K562 (cell line): ENCODE results near the gene PTPRG. TPM values are rescaled to one million over a fixed set of nuclear protein-coding genes. Genes with fewer than 3 reads are reported as not detected.
A peak's percentile ranks its signal among the peaks of the same experiment; 100 is the strongest.

Experiments
- ATAC-seq: fragments of 200-7000 bp; cut with Tn5 transposase; 3 replicates; pipeline ENCODE4 v1.9.1; 2020; ENCODE audit warnings: moderate library complexity
- BruUV-seq: library from RNA; stranded (reverse); fragments of 400-500 nt; replicated peaks from 2 replicates; lab custom pipeline; 2021; lab: Mats Ljungman, UMichigan
- CTCF ChIA-PET: fragments of 300-600 bp; formaldehyde crosslinking; extraction: SDS; loops from one replicate; lab custom pipeline; 2021; ENCODE audit warnings: low intra/inter-chr PET ratio; lab: Yijun Ruan, JAX
- POLR2A ChIA-PET: fragments of 300-600, 350-650 bp; sonication (Branson Sonifier 250); formaldehyde crosslinking; extraction: SDS; loops from one replicate; lab custom pipeline; 2021; ENCODE audit warnings: antibody characterized with exemption, inconsistent platforms; lab: Yijun Ruan, JAX
- DNase-seq, 4 experiments: peaks; one replicate each; pipeline versions ENCODE4 v3.0.0 to v3.0.0-alpha.2; 2011 to 2018; ENCODE audit warnings: low spot score in 3 of 4, mixed read lengths in 3 of 4; ENCODE audit errors: extremely low read depth in 1 of 4
- FAIRE-seq: peaks from 2 replicates; lab custom pipeline; 2011; peaks lifted over from hg19 to GRCh38; lab: Jason Lieb, UNC
- H2AFZ ChIP-seq: 2 replicates; pipeline ENCODE4 v1.6.0; 2011; ENCODE audit warnings: low read depth, low read length, control low read depth, inconsistent platforms
- H3K27ac ChIP-seq: fragments of 200-600 bp; 3 replicates; pipeline ENCODE4 v1.8.0; 2011; ENCODE audit warnings: low read depth, mild to moderate bottlenecking, control low read depth, inconsistent platforms, low read length, moderate library complexity, mixed read lengths; ENCODE audit errors: extremely low read depth
- H3K27me3 ChIP-seq, 2 experiments: fragments of 300-600 bp in 1 of 2; 2 replicates in 1 of 2; 3 replicates in 1 of 2; pipeline versions ENCODE4 v1.6.0 to v1.8.0; 2011; ENCODE audit warnings: inconsistent platforms in 2 of 2, low read length in 2 of 2, mild to moderate bottlenecking in 1 of 2, mixed read lengths in 1 of 2, moderate library complexity in 1 of 2; ENCODE audit not compliant: control insufficient read depth in 2 of 2, insufficient read depth in 2 of 2
- H3K36me3 ChIP-seq: fragments of 300-600 bp; 3 replicates; pipeline ENCODE4 v1.8.0; 2011; ENCODE audit warnings: mild to moderate bottlenecking, low read length, inconsistent platforms; ENCODE audit not compliant: control insufficient read depth, insufficient read depth
- H3K4me1 ChIP-seq, 2 experiments: fragments of 200-600 bp in 1 of 2; replicated peaks in 1 of 2; 2 replicates in 1 of 2; 3 replicates in 1 of 2; pipeline versions ENCODE4 v1.5.1 to v1.8.0; 2011; ENCODE audit warnings: inconsistent platforms in 2 of 2, low read length in 2 of 2, mild to moderate bottlenecking in 1 of 2, mixed read lengths in 1 of 2, moderate library complexity in 1 of 2; ENCODE audit not compliant: control insufficient read depth in 2 of 2, insufficient read depth in 2 of 2
- H3K4me2 ChIP-seq: 2 replicates; pipeline ENCODE4 v1.6.1; 2011; ENCODE audit warnings: low read length, control low read depth, inconsistent platforms, mixed read lengths; ENCODE audit not compliant: insufficient read depth
- H3K4me3 ChIP-seq: fragments of 200-600 bp; sonication (generic), shearing (Covaris generic); 2 replicates; pipeline ENCODE4 v1.5.1; 2016; ENCODE audit warnings: control low read depth, inconsistent platforms
- H3K79me2 ChIP-seq: fragments of 200-600 bp; 3 replicates; pipeline ENCODE4 v1.8.0; 2011; ENCODE audit warnings: low read length, inconsistent platforms; ENCODE audit not compliant: control insufficient read depth, insufficient read depth
- H3K9ac ChIP-seq, 2 experiments: 2 replicates each; pipeline versions ENCODE4 v1.6.0 to v1.6.1; 2011; ENCODE audit warnings: low read depth in 2 of 2, low read length in 2 of 2, control low read depth in 1 of 2, inconsistent platforms in 1 of 2, mild to moderate bottlenecking in 1 of 2, mixed read lengths in 1 of 2; ENCODE audit not compliant: insufficient read depth in 1 of 2
- H3K9me1 ChIP-seq: one replicate; pipeline ENCODE4 v1.6.0; 2011; ENCODE audit warnings: inconsistent platforms, mild to moderate bottlenecking, low read length, moderate library complexity; ENCODE audit not compliant: control insufficient read depth, insufficient read depth
- H3K9me3 ChIP-seq: replicated peaks from 2 replicates; pipeline ENCODE4 v1.5.1; 2011; ENCODE audit warnings: low read depth, low read length, inconsistent platforms; ENCODE audit not compliant: control insufficient read depth, insufficient read depth
- H4K20me1 ChIP-seq: replicated peaks from 2 replicates; pipeline ENCODE4 v1.6.1; 2011; ENCODE audit warnings: low read length, inconsistent platforms, mixed read lengths; ENCODE audit not compliant: control insufficient read depth, insufficient read depth
- MTF1 ChIP-seq: fragments of 250-450 bp; sonication (Bioruptor Pico); IDR thresholded peaks from 2 replicates; pipeline ENCODE4 v1.9.0; 2021; ENCODE audit warnings: moderate library complexity, mild to moderate bottlenecking, inconsistent platforms, borderline replicate concordance
- SMARCE1 ChIP-seq: fragments of 450-650 bp; IDR thresholded peaks from 2 replicates; pipeline ENCODE4 v1.7.1; 2016; ENCODE audit warnings: mild to moderate bottlenecking
- XRCC3 ChIP-seq: fragments of 450-650 bp; IDR thresholded peaks from 2 replicates; pipeline ENCODE4 v1.6.1; 2017; ENCODE audit warnings: mild to moderate bottlenecking, moderate library complexity
- WGBS: fragments of 100-300 bp; shearing (Covaris generic); methylation state at CpG from one replicate; pipeline ENCODE4 v1.1.6; 2016; ENCODE audit warnings: low coverage, mixed read lengths; ENCODE audit not compliant: insufficient coverage; ENCODE audit errors: missing lambda C conversion rate; 5-methylcytosine and 5-hydroxymethylcytosine counted together
- in situ Hi-C: fragments of 300-500 bp; cut with MboI; formaldehyde crosslinking; loops from 4 replicates; pipeline ENCODE4 v1.15.0; 2018; ENCODE audit warnings: inconsistent platforms, mixed read lengths
- intact Hi-C: fragments of 100-400 bp; cut with micrococcal nuclease; formaldehyde crosslinking; loops from 2 replicates; pipeline ENCODE4 v1.14.2; 2022
- polyA plus RNA-seq, 8 experiments: library from polyadenylated mRNA; depleted of rRNA in 4 of 8; stranded (reverse) in 5 of 8; unstranded in 3 of 8; fragments of >200 nt; fragmentation: Nextera tagmentation in 2 of 8; fragmentation: Illumina TruSeq in 1 of 8; extraction: Ambion mirVana in 2 of 8; extraction: Trizol in 1 of 8; gene quantifications; 2 replicates each; pipeline versions ENCODE4 v1.2.1 to v1.2.3, GENCODE V29; 2011 to 2014; ENCODE audit warnings: inconsistent platforms in 1 of 8, missing spikeins in 1 of 8
- total RNA-seq, 7 experiments: library from RNA; depleted of rRNA in 6 of 7; stranded (reverse); fragments of >200 nt in 6 of 7; fragmentation: Illumina TruSeq in 2 of 7; extraction: Trizol in 2 of 7; gene quantifications; 2 replicates each; pipeline versions ENCODE4 v1.2.1 to v1.2.3, GENCODE V29; 2011 to 2021; ENCODE audit warnings: low replicate concordance in 1 of 7
- TF ChIP-seq, protein P1 (sequence below): fragments of 200-800 bp; sonication (Bioruptor generic); IDR thresholded peaks from 2 replicates; pipeline ENCODE4 v1.6.1; 2017; ENCODE audit warnings: missing genetic modification characterization, missing compliant biosample characterization
- TF ChIP-seq, protein P2 (sequence below), 3 experiments: fragments of 200-800 bp in 1 of 3; fragments of 250-450 bp in 1 of 3; fragments of 450-650 bp in 1 of 3; sonication (Bioruptor Pico) in 1 of 3; sonication (Bioruptor generic) in 1 of 3; formaldehyde crosslinking in 1 of 3; IDR thresholded peaks; 2 replicates each; pipeline versions ENCODE4 v1.6.1 to v1.8.0; 2016 to 2022; ENCODE audit warnings: mild to moderate bottlenecking in 2 of 3, missing genetic modification characterization in 2 of 3, missing compliant biosample characterization in 1 of 3, moderate library complexity in 1 of 3

The PTPRG gene
- total and polyA plus RNA-seq, 9 of the 15 experiments (the other 6 are each of a cell fraction or from before 2014, with no cell fraction given) = 0.16 TPM; not detected in 8

DNA sequence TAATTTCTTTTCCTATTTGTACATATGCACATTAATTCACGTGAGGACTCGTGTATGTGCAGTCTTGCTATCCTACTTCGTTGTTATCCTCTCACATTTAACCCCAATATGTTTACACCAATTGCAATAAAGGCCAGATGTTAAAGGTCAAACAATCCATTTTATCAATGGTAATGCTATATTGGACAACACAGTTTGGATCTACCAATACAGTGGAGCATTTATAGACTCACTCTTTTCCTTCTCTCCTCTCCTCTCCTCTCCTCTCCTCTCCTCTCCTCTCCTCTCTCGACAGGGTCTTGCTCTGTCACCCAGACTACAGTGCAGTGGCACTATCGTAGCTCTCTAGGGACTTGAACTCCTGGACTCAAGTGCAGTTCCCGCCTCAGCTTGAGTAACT lies 324.0 kb downstream of the PTPRG start:
- intact Hi-C loops = no loop called here
- WGBS = 2% methylated on average over 4 of the region's 6 CpGs
- TF ChIP-seq SMARCE1 (no peak), XRCC3 (no peak)
- TF ChIP-seq, protein P1, sequence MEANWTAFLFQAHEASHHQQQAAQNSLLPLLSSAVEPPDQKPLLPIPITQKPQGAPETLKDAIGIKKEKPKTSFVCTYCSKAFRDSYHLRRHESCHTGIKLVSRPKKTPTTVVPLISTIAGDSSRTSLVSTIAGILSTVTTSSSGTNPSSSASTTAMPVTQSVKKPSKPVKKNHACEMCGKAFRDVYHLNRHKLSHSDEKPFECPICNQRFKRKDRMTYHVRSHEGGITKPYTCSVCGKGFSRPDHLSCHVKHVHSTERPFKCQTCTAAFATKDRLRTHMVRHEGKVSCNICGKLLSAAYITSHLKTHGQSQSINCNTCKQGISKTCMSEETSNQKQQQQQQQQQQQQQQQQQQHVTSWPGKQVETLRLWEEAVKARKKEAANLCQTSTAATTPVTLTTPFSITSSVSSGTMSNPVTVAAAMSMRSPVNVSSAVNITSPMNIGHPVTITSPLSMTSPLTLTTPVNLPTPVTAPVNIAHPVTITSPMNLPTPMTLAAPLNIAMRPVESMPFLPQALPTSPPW (CRISPR knock-in tag) = no peak
- Histone ChIP-seq H2AFZ (no peak overlapping the region), H3K9ac (no peak overlapping the region), H3K4me2 (no peak overlapping the region), H3K36me3 (no peaks in the 10 kb centered on the region), H3K27me3 (no peaks in the 10 kb centered on the region), H4K20me1 (no peaks in the 10 kb centered on the region), H3K27ac (no peak overlapping the region), H3K9me1 (no peaks in the 10 kb centered on the region), H3K4me1 (no peaks in the 10 kb centered on the region), H3K4me3 (no peak overlapping the region), H3K9me3 (no peaks in the 10 kb centered on the region), H3K79me2 (no peaks in the 10 kb centered on the region)
- in situ Hi-C loops = no loop called here
- FAIRE-seq = no peak
- POLR2A ChIA-PET = no interaction called here
- CTCF ChIA-PET = no interaction called here
- DNase-seq = no peak
- no TSS peak for BruUV-seq
- no peak for ATAC-seq

DNA sequence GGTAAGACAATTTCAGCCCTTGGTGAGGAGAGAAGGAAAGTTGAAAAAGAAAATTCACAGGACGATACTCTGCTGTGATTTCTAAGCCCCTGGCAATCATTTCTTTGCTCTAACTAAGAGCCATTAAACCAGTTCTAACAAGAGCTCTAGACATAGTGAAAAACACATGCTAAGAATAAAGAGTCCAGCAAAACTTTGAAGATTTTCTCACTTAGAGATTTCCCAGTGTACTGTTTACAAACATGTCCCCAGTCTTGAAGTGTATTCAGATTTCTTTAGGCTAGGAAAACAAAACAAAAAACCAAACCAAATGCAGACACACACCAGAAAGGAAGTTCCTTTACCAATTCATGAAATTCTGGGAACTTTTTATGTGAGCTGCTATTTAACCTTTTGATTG lies 325.8 kb downstream of the PTPRG start:
- in situ Hi-C loops = no loop called here
- Histone ChIP-seq H2AFZ (no peak overlapping the region), H3K27ac (no peak overlapping the region), H3K9me3 (no peaks in the 10 kb centered on the region)
- intact Hi-C loops = no loop called here
- TF ChIP-seq, protein P2, sequence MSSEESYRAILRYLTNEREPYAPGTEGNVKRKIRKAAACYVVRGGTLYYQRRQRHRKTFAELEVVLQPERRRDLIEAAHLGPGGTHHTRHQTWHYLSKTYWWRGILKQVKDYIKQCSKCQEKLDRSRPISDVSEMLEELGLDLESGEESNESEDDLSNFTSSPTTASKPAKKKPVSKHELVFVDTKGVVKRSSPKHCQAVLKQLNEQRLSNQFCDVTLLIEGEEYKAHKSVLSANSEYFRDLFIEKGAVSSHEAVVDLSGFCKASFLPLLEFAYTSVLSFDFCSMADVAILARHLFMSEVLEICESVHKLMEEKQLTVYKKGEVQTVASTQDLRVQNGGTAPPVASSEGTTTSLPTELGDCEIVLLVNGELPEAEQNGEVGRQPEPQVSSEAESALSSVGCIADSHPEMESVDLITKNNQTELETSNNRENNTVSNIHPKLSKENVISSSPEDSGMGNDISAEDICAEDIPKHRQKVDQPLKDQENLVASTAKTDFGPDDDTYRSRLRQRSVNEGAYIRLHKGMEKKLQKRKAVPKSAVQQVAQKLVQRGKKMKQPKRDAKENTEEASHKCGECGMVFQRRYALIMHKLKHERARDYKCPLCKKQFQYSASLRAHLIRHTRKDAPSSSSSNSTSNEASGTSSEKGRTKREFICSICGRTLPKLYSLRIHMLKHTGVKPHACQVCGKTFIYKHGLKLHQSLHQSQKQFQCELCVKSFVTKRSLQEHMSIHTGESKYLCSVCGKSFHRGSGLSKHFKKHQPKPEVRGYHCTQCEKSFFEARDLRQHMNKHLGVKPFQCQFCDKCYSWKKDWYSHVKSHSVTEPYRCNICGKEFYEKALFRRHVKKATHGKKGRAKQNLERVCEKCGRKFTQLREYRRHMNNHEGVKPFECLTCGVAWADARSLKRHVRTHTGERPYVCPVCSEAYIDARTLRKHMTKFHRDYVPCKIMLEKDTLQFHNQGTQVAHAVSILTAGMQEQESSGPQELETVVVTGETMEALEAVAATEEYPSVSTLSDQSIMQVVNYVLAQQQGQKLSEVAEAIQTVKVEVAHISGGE (CRISPR knock-in tag; IDR thresholded peaks at IDR 0.05) = peak in 1 of 3 experiments; percentile 31; a peak in 1 of 6 replicates
- no peak for TF ChIP-seq MTF1 (CRISPR knock-in tag)
- TF ChIP-seq, all 486 proteins: peak for 1
- Histone ChIP-seq H3K36me3 (no peaks in the 10 kb centered on the region), H3K4me3 (no peak overlapping the region), H3K9ac (no peak overlapping the region), H4K20me1 (no peaks in the 10 kb centered on the region), H3K4me1 (no peaks in the 10 kb centered on the region), H3K27me3 (no peaks in the 10 kb centered on the region), H3K9me1 (no peaks in the 10 kb centered on the region), H3K79me2 (no peaks in the 10 kb centered on the region), H3K4me2 (no peak overlapping the region)
- ChIA-PET POLR2A (no interaction called here), CTCF (no interaction called here)
- ATAC-seq = no peak
- DNase-seq = no peak
- BruUV-seq = no TSS peak
- FAIRE-seq = no peak
- WGBS = 0% methylated on average over 1 of the region's 1 CpG
